Endothelial cell of umbilical vein (primary cell): ENCODE results near the gene GRM8. TPM values are rescaled to one million over a fixed set of nuclear protein-coding genes. Genes with fewer than 3 reads are reported as not detected.

ENCODE experiments used
- BruUV-seq: library from RNA; stranded (reverse); fragments of 400-500 nt; replicated peaks from 2 replicates; lab custom pipeline; 2021; lab: Mats Ljungman, UMichigan
- CTCF ChIA-PET: fragments of 300-600, 350-600 bp; sonication (Branson Sonifier 250); formaldehyde crosslinking; loops from one replicate; lab custom pipeline; 2021; ENCODE audit warnings: antibody characterized with exemption, inconsistent platforms; lab: Charles Lee
- POLR2A ChIA-PET: fragments of 300-600, 350-600 bp; sonication (Branson Sonifier 250); formaldehyde crosslinking; loops from one replicate; lab custom pipeline; 2021; ENCODE audit warnings: antibody characterized with exemption, inconsistent platforms; lab: Charles Lee
- DNase-seq: peaks from one replicate; pipeline ENCODE4 v3.0.0-alpha.2; 2011; ENCODE audit warnings: low read depth, low spot score
- FAIRE-seq: peaks from 2 replicates; lab custom pipeline; 2011; peaks lifted over from hg19 to GRCh38; lab: Jason Lieb, UNC
- H2AFZ ChIP-seq: 2 replicates; pipeline ENCODE4 v1.6.0; 2012; ENCODE audit warnings: low read depth, low read length, control low read depth, inconsistent platforms
- H3K27ac ChIP-seq: 2 replicates; pipeline ENCODE4 v1.5.1; 2011; ENCODE audit warnings: low read depth, mild to moderate bottlenecking, control low read depth, low read length, moderate library complexity; ENCODE audit not compliant: insufficient read depth
- H3K27me3 ChIP-seq, 2 experiments: 2 replicates each; pipeline versions ENCODE4 v1.6.0 to v1.6.1; 2011; ENCODE audit warnings: low read length in 2 of 2, mixed read lengths in 1 of 2; ENCODE audit not compliant: control insufficient read depth in 2 of 2, insufficient read depth in 2 of 2
- H3K36me3 ChIP-seq, 2 experiments: 2 replicates in 1 of 2; 3 replicates in 1 of 2; pipeline ENCODE4 v1.5.1; 2011; ENCODE audit warnings: low read length in 2 of 2, mild to moderate bottlenecking in 1 of 2, moderate library complexity in 1 of 2; ENCODE audit not compliant: control insufficient read depth in 2 of 2, insufficient read depth in 2 of 2; ENCODE audit errors: extremely low read depth in 1 of 2
- H3K4me1 ChIP-seq: 3 replicates; pipeline ENCODE4 v1.5.1; 2011; ENCODE audit warnings: mild to moderate bottlenecking, low read length; ENCODE audit not compliant: control insufficient read depth, insufficient read depth; ENCODE audit errors: extremely low read depth
- H3K4me2 ChIP-seq: 2 replicates; pipeline ENCODE4 v1.6.1; 2011; ENCODE audit warnings: low read length, control low read depth, mixed read lengths; ENCODE audit not compliant: insufficient read depth
- H3K4me3 ChIP-seq, 3 experiments: fragments of 200-600 bp in 1 of 3; sonication (generic), shearing (Covaris generic) in 1 of 3; replicated peaks in 1 of 3; 2 replicates each; pipeline ENCODE4 v1.5.1; 2011 to 2016; ENCODE audit warnings: control low read depth in 3 of 3, low read length in 3 of 3, mild to moderate bottlenecking in 2 of 3, inconsistent platforms in 1 of 3, low read depth in 1 of 3, moderate library complexity in 1 of 3; ENCODE audit not compliant: insufficient read depth in 1 of 3
- H3K79me2 ChIP-seq: 2 replicates; pipeline ENCODE4 v1.6.0; 2012; ENCODE audit warnings: low read length, inconsistent platforms; ENCODE audit not compliant: control insufficient read depth, insufficient read depth
- H3K9ac ChIP-seq: replicated peaks from 2 replicates; pipeline ENCODE3; 2011; ENCODE audit warnings: low read length, control low read depth; ENCODE audit not compliant: insufficient read depth; ENCODE audit errors: extremely low read depth
- H3K9me1 ChIP-seq: replicated peaks from 3 replicates; pipeline ENCODE4 v1.6.0; 2011; ENCODE audit warnings: mild to moderate bottlenecking, low read length; ENCODE audit not compliant: control insufficient read depth, insufficient read depth; ENCODE audit errors: extremely low read depth
- H3K9me3 ChIP-seq: replicated peaks from 2 replicates; pipeline ENCODE4 v1.5.1; 2012; ENCODE audit warnings: low read length, inconsistent platforms; ENCODE audit not compliant: control insufficient read depth, insufficient read depth
- H4K20me1 ChIP-seq: replicated peaks from 2 replicates; pipeline ENCODE3; 2011; ENCODE audit warnings: mild to moderate bottlenecking, low read length; ENCODE audit not compliant: control insufficient read depth, insufficient read depth; ENCODE audit errors: extremely low read depth
- CTCF ChIP-seq, 2 donors: IDR thresholded peaks; 1 replicate in 1 of 2; 2 replicates in 1 of 2; pipeline ENCODE4 v1.5.1; 2011; ENCODE audit warnings: low read length in 2 of 2, mild to moderate bottlenecking in 2 of 2, moderate library complexity in 2 of 2, control low read depth in 1 of 2, inconsistent platforms in 1 of 2, low read depth in 1 of 2; ENCODE audit not compliant: insufficient read depth in 1 of 2; ENCODE audit errors: extremely low read depth in 1 of 2
- FOS ChIP-seq: IDR thresholded peaks from 2 replicates; pipeline ENCODE4 v1.6.1; 2011; ENCODE audit warnings: mild to moderate bottlenecking, low read length, moderate library complexity, borderline replicate concordance; ENCODE audit not compliant: insufficient read depth
- GATA2 ChIP-seq: IDR thresholded peaks from 2 replicates; pipeline ENCODE4 v1.7.0; 2011; ENCODE audit warnings: low read depth, mild to moderate bottlenecking, moderate library complexity, mixed read lengths, low read length; ENCODE audit not compliant: insufficient read length, insufficient read depth
- MAX ChIP-seq: IDR thresholded peaks from 2 replicates; pipeline ENCODE4 v1.6.1; 2011; ENCODE audit not compliant: insufficient read depth, insufficient read length
- POLR2AphosphoS5 ChIP-seq: IDR thresholded peaks from 2 replicates; pipeline ENCODE4 v1.6.1; 2012; ENCODE audit warnings: low read depth, mild to moderate bottlenecking, control low read depth, low read length, moderate library complexity; ENCODE audit not compliant: insufficient read depth
- dilution Hi-C: fragments of 300-500 bp; cut with MboI; formaldehyde crosslinking; loops from one replicate; pipeline ENCODE4 v1.15.0; 2019; ENCODE audit warnings: low sequenced_read_pairs; ENCODE audit not compliant: extremely low pct_ligation_motif_present
- intact Hi-C: fragments of 100-400 bp; cut with micrococcal nuclease; formaldehyde crosslinking; loops from one replicate; pipeline ENCODE4 v1.10.0; 2022
- polyA plus RNA-seq, 4 experiments: library from polyadenylated mRNA; depleted of rRNA in 3 of 4; stranded (reverse) in 3 of 4; unstranded in 1 of 4; fragments of >200 nt; gene quantifications; 2 replicates each; pipeline versions ENCODE4 v1.2.1 to v1.2.3, GENCODE V29; 2011 to 2012; ENCODE audit warnings: missing spikeins in 1 of 4
- total RNA-seq: library from RNA; stranded (reverse); gene quantifications from 2 replicates; pipeline ENCODE4 v1.2.3, GENCODE V29; 2021

Gene GRM8
- total and polyA plus RNA-seq, 2 donors (not counting 3 experiments of a cell fraction or from before 2014, with no cell fraction given): not detected

- H3K4me2 ChIP-seq: no peak overlapping the region
- dilution Hi-C loops: no loop called here
- H2AFZ ChIP-seq: no peak overlapping the region
- BruUV-seq: no TSS peak
- POLR2A ChIA-PET: no interaction called here
- no peaks in the 10 kb centered on the region for H3K36me3 ChIP-seq
- H3K27me3 ChIP-seq: no peaks in the 10 kb centered on the region
- H3K79me2 ChIP-seq: no peaks in the 10 kb centered on the region
- no peak overlapping the region for H3K9ac ChIP-seq
- no peak overlapping the region for H3K27ac ChIP-seq
- no peak overlapping the region for H3K4me3 ChIP-seq
- no peak for TF ChIP-seq GATA2
- TF ChIP-seq FOS: no peak
- TF ChIP-seq POLR2AphosphoS5: no peak
- TF ChIP-seq MAX: no peak
- TF ChIP-seq CTCF (IDR thresholded peaks at IDR 0.05; ENCODE audit: extremely low read depth in 1 of 2, insufficient read depth in 1 of 2, low read depth in 1 of 2, low read length in 2 of 2): no peak
- H3K9me3 ChIP-seq: no peaks in the 10 kb centered on the region
- H3K9me1 ChIP-seq: no peaks in the 10 kb centered on the region
- no peaks in the 10 kb centered on the region for H4K20me1 ChIP-seq
- DNase-seq (no peak), FAIRE-seq (no peak)
- no peaks in the 10 kb centered on the region for H3K4me1 ChIP-seq
- CTCF ChIA-PET: no interaction called here
- intact Hi-C loops: no loop called here
Measured at GRCh38 chr7:126760914-126761577, 491.7 kb downstream of the GRM8 start.
